Measurements from ENCODE around the gene HIRA.

Gene HIRA, protein sequence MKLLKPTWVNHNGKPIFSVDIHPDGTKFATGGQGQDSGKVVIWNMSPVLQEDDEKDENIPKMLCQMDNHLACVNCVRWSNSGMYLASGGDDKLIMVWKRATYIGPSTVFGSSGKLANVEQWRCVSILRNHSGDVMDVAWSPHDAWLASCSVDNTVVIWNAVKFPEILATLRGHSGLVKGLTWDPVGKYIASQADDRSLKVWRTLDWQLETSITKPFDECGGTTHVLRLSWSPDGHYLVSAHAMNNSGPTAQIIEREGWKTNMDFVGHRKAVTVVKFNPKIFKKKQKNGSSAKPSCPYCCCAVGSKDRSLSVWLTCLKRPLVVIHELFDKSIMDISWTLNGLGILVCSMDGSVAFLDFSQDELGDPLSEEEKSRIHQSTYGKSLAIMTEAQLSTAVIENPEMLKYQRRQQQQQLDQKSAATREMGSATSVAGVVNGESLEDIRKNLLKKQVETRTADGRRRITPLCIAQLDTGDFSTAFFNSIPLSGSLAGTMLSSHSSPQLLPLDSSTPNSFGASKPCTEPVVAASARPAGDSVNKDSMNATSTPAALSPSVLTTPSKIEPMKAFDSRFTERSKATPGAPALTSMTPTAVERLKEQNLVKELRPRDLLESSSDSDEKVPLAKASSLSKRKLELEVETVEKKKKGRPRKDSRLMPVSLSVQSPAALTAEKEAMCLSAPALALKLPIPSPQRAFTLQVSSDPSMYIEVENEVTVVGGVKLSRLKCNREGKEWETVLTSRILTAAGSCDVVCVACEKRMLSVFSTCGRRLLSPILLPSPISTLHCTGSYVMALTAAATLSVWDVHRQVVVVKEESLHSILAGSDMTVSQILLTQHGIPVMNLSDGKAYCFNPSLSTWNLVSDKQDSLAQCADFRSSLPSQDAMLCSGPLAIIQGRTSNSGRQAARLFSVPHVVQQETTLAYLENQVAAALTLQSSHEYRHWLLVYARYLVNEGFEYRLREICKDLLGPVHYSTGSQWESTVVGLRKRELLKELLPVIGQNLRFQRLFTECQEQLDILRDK

GRCh38 chr22:19431649-19432132 lies at the start of gene HIRA:
Gene HIRA, minus strand, starts transcription at chr22:19431733. Its CDS starts 257 bp downstream, at chr22:19431476.
- peak; percentile 69 to 84 (median 79) for DNase-seq (ENCODE audit: low read depth in 4 of 4, low spot score in 1 of 4)

- DNase-seq (ENCODE audit: low read depth in 4 of 4, low spot score in 1 of 4) = no peak
Measured at GRCh38 chr22:19480789-19481188, 49.3 kb upstream of the HIRA start.

- no peak for DNase-seq (ENCODE audit: low read depth in 4 of 4, low spot score in 1 of 4)
Measured at GRCh38 chr22:19480173-19480568, 48.6 kb upstream of the HIRA start.

DNA sequence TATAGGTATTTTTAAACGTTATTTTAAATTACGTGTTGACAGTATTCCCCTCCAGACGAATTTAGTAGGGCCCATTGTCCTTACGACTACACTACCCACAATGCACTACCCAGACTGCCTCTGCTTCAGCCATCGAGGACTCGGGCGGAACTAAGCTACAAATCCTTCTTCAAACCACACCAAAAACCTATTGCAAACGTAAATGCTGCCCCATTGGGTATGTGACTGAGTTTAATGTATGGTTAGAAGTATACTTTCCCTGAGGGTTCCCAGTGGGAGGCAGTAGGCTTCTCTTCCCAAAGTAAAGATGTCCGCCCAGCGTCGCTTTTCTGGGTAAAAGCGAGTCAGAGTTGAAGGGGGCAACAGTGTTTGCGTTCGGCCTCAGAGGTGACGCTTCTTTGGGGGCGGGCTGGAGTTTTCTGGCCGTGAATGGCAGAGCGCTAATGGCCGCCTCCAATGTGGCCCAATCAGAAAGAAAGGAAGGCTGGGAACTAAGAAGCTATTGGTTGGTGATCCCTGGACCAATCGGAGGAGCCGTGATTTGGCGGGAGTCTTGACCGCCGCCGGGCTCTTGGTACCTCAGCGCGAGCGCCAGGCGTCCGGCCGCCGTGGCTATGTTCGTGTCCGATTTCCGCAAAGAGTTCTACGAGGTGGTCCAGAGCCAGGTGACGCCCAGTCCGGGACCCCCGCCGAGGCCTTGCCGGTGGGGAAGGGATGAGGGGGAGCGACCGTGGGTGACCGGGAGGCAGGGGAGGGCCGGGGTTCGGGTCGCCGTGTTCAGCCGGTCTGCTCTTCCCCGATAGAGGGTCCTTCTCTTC lies 48.0 kb upstream of the HIRA start, which contains the start of gene CDC45:
TSS of gene CDC45 (plus strand) at position 566 of the 818 bp plus-strand sequence. CDS start at position 615, 49 bp downstream.
- peak; percentile 84 to 90 (median 88) for DNase-seq (ENCODE audit: low read depth in 4 of 4, low spot score in 1 of 4)

- DNase-seq (ENCODE audit: low read depth in 4 of 4, low spot score in 1 of 4) = peak; percentile 60 to 70 (median 64)
Measured at GRCh38 chr22:19478901-19479354, 47.4 kb upstream of the HIRA start, which contains the start of gene UFD1. Gene UFD1, minus strand, starts transcription at chr22:19479193. Its CDS starts 108 bp downstream, at chr22:19479085.

DNA sequence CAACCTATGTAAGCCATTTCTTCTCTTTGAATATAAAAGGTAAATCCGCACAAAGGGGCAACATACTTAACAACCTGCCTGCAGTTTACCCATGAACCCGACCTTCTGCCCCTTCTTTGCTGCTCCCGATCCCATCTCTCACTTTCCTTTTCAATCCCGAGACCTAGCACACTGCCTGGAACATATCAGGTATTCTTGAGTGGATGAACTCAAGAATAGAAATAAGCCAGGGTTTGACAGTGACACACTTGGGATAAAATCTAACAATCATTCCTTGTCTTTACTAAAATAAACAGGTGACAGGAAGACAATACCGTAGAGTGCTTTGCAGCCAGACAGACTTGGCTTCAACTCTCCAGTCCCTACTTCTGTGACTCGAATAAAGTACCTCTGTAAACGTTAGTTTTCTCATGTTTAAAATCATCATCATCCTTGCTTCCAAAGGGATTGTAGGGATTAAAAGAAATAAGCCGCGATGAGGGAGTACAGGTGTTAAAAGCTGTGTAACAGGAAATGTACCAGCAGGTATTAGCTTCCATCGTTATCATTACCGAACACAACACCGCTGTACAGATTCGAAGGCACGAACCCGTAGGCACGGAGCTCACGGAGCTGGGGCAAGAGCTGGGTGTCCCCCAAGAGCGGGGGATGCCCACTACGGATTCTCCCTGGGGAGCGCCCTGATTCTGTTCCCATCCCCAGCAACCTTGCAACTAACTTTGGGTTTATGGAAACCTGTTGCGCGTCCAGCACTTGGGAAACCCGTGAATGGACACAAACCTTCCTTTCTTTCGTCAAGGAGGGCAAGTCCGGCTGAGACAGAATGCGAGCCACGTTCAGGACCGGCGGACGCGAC lies 46.7 kb upstream of the HIRA start:
- no peak for DNase-seq (ENCODE audit: low read depth in 4 of 4, low spot score in 1 of 4)

DNA sequence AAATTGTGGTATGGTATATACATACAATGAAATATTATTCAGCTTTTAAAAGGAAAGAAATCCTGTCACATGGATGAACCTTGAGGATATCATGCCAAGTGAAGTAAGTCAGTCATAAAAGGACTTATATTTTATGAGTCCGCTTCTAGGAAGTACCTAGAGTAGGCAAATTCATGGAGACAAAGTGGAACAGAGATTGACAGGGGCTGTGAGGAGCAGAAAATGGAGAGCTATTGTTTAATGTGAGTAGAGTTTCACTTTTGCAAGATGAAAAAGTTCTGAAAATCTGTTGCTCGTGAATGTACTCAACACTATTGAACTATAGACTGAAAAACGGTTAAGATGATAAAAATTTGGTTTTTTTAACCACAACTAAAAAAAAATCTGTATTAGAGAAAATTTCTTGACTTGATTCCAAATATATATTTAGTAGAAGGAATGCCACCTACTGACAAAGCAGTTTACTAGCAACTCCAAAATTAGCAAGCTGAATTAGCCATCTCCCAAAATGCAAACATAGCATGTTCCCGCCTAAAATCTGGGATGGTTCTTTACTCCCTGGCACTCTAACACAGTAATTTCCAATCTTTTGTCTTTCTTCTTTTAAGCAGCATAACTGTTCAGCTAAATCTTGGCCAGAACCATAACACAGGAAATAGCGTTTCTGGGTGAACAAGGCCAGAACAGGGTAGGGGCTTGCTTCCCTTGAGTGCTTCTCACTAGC lies 46.0 kb upstream of the HIRA start:
- DNase-seq (ENCODE audit: low read depth in 4 of 4, low spot score in 1 of 4) = no peak

DNA sequence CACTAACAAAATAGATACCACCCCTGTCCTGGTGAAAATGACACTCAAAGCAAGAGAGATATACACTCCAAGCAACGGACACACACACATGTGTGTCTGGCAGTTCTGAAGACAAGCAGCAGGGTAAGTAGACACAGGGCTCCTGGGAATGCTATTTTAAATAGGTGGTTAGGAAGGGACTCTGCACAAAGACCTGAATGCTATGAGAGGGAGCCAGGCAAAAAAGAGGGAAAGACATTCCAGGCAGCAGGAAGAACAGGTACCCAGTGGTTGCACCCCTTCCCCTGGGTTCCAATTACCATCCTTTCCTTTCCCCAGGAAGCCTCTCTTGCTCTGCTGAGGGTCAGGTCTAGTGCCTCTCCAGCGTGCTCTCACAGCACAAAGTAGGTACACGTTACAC lies 44.5 kb upstream of the HIRA start:
- DNase-seq (ENCODE audit: low read depth in 4 of 4, low spot score in 1 of 4) = no peak

- DNase-seq (ENCODE audit: low read depth in 4 of 4, low spot score in 1 of 4) = no peak
Measured at GRCh38 chr22:19473578-19473977, 42.0 kb upstream of the HIRA start.

GRCh38 chr22:19472233-19472632 lies 40.7 kb upstream of the HIRA start:
- no peak for DNase-seq (ENCODE audit: low read depth in 4 of 4, low spot score in 1 of 4)

GRCh38 chr22:19471572-19471971 lies 40.0 kb upstream of the HIRA start:
- no peak for DNase-seq (ENCODE audit: low read depth in 4 of 4, low spot score in 1 of 4)

DNA sequence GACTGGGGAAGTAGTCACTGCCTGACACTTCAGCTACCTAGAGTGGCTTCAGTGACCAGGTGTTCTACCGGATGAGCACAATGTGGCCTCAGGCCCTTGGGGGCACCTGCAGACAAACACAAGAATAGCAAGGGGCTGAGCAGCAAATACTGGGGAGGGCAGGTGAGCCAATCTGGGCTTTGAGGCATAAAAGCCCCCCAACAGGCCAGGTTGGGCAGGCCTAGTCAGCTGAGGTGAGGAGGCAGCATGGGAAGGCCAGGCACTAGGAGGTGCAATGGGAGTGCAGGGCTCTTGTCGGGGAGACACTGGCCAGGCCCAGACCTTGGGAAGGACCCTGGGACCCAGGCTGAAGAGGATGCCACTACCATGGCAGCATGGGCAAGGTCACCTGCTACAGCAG lies 38.5 kb upstream of the HIRA start:
- DNase-seq (ENCODE audit: low read depth in 4 of 4, low spot score in 1 of 4) = no peak

DNA sequence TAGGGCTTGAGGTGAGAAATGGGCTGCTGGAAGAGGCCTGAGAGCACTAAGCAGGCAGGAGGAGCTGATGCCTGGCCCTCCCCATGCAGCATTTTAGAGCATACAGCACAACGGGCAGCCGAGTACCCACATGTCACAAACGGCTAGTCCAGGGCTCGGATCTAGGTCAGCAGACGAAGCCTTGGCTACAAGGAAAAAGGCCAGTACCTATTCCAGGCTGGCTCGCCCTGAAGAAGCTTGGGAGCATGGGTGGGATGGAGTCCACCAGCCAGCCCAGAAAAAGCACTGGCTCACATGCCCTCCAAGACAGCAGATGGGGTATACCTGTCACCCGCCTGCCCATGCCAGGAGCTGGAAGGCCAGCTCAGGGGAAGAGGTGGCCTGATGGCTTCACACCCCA lies 37.9 kb upstream of the HIRA start:
- DNase-seq (ENCODE audit: low read depth in 4 of 4, low spot score in 1 of 4) = no peak

DNA sequence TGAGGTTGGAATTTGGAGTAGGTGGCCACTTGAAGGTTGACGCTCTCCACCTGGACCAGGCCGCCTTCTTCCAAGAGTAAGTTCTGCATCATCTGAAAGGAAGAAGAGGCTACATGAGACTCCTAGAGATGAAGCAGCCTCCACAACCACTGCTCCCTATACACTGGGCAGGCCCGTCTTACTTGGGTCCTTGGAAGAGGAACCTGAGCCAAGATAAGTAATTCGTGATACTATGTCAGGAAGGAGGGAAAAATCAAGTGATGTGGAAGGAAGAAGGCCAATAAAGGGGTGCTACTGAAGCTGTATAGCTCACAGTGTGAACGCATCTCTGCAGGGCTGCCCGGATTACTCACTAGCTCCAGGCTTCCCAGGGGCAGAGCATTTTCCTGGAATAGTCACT lies 36.4 kb upstream of the HIRA start:
- no peak for DNase-seq (ENCODE audit: low read depth in 4 of 4, low spot score in 1 of 4)

DNA sequence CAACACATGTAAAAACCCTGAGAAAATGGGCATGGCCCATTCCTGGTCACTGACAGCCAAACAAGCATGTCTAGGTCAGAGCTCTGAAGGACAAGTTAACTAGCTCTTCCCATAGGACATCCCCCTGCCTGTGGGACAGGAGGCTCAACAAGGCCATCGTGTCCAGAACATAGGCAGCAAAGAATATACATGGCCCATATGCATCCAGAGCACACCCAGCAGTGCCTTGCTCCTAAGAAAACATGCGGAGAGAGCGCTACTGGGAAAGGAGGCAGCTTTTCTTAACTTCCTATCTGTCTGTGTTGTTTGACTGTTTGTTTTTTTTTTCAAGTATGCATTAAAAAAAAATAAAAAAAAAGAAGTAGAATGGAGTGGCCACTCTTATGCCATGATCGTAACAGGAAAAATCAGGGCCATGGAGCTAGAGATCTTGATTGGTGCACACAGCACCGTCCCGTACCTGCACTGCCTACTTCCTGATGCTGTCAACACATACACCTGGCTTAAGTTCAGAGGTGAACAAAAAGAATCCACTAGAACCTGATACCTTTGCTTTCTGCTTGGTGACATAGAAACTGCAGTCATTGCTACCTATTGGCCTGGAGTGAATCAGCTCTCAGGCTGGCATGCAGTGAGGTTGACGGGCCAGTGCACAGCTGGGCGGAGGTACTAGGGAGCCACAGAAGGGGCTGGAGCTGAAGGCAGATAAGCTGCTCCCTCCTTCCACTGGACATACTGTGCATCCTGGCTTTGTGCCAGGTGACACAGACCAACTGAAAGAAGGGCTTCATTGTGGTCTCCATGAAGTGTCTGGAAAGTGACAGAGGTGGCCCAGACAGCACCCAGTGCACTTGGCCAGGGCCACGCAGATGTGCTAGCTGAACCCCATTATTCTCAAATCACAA lies 35.6 kb upstream of the HIRA start:
- no peak for DNase-seq (ENCODE audit: low read depth in 4 of 4, low spot score in 1 of 4)

DNA sequence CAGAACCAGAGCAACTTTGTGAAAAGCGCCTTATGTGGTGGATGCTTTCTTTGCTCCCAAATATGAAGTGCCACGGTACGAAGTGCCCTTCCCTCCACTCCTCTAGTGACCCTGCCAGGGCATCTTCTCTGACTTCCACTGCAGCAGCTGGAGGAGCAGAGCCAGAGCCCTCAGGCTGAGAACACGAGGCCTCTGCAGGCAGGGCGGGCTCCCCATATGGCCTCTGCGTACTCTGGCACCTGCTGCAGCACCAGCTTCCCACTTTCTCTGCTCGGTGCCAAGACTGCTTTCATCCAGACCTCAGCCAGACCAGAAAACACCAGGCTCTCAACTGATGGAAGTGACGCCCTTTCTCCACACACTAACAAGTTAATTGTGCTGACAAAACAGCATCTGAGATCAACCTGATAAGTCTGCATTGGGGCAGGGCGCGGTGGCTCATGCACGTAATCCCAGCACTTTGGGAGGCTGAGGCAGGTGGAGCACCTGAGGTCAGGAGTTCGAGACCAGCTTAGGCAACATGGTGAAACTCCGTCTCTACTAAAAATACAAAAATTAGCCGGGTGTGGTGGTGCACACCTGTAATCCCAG lies 34.7 kb upstream of the HIRA start:
- no peak for DNase-seq (ENCODE audit: low read depth in 4 of 4, low spot score in 1 of 4)

- no peak for DNase-seq (ENCODE audit: low read depth in 4 of 4, low spot score in 1 of 4)
Measured at GRCh38 chr22:19464975-19465374, 33.4 kb upstream of the HIRA start.

Measured in stimulated activated CD4-positive, alpha-beta T cell treated with anti-CD3 and anti-CD28 coated beads, Interleukin-1b, Interleukin-23, amount 100 ng/mL, for 24 hours (primary cell).